Neural progenitor cell (in vitro differentiated cells): ENCODE measurements around the gene USP7.

ENCODE experiments used
- CTCF ChIP-seq: fragments of 200-600 bp; sonication (generic); IDR thresholded peaks from 2 replicates; pipeline ENCODE4 v1.5.1; 2017; ENCODE audit warnings: antibody characterized with exemption, mild to moderate bottlenecking
- EZH2 ChIP-seq: fragments of 200-600 bp; sonication (generic); IDR thresholded peaks from 2 replicates; pipeline ENCODE4 v1.6.1; 2017; ENCODE audit warnings: antibody characterized with exemption, mild to moderate bottlenecking, moderate library complexity
- EZH2phosphoT487 ChIP-seq: fragments of 200-600 bp; sonication (generic); IDR thresholded peaks from 2 replicates; pipeline ENCODE4 v1.6.1; 2017; ENCODE audit warnings: antibody characterized with exemption

GRCh38 chr16:8858994-8859912 is 104.5 kb downstream of the USP7 start:
- TF ChIP-seq CTCF (no peak), EZH2 (no peak), EZH2phosphoT487 (no peak)
